Activated T-helper 2 cell treated with anti-CD3 and anti-CD28 coated beads, Interferon-gamma antibody, Interleukin-2, Interleukin-4, amounts not matched to agents 10 μg/mL and 5 μg/mL and 100 μg/mL, durations not matched to agents 14 hours and 24 hours and 36 hours (primary cell): ENCODE results near the gene NKAPL. TPM values are rescaled to one million over a fixed set of nuclear protein-coding genes. Genes with fewer than 3 reads are reported as not detected.

Experiments used
- DNase-seq: peaks from one replicate; pipeline ENCODE4 v3.0.0; 2021; ENCODE audit warnings: low spot score
- H3K27ac Mint-ChIP-seq: one replicate; pipeline ENCODE4 v1.8.0; 2021; ENCODE audit warnings: mixed read lengths
- H3K27me3 Mint-ChIP-seq: one replicate; pipeline ENCODE4 v1.8.0; 2021; ENCODE audit warnings: low read depth, mixed read lengths
- H3K36me3 Mint-ChIP-seq: one replicate; pipeline ENCODE4 v1.8.0; 2021; ENCODE audit warnings: low read depth, mixed read lengths
- H3K4me1 Mint-ChIP-seq: one replicate; pipeline ENCODE4 v1.8.0; 2021; ENCODE audit warnings: low read depth, mixed read lengths
- H3K4me3 Mint-ChIP-seq: one replicate; pipeline ENCODE4 v1.8.0; 2021; ENCODE audit warnings: low read depth, mild to moderate bottlenecking, moderate library complexity, mixed read lengths
- H3K9me3 Mint-ChIP-seq: one replicate; pipeline ENCODE4 v1.8.0; 2021; ENCODE audit warnings: mixed read lengths
- intact Hi-C: fragments of 100-400 bp; cut with micrococcal nuclease; formaldehyde crosslinking; loops from one replicate; pipeline ENCODE4 v1.15.1; 2023
- total RNA-seq: library from RNA; stranded (reverse); gene quantifications from 2 replicates; pipeline ENCODE4 v1.2.3, GENCODE V29; 2022

The NKAPL gene
- total RNA-seq, 1 donor from 2014 or later = not detected

DNA sequence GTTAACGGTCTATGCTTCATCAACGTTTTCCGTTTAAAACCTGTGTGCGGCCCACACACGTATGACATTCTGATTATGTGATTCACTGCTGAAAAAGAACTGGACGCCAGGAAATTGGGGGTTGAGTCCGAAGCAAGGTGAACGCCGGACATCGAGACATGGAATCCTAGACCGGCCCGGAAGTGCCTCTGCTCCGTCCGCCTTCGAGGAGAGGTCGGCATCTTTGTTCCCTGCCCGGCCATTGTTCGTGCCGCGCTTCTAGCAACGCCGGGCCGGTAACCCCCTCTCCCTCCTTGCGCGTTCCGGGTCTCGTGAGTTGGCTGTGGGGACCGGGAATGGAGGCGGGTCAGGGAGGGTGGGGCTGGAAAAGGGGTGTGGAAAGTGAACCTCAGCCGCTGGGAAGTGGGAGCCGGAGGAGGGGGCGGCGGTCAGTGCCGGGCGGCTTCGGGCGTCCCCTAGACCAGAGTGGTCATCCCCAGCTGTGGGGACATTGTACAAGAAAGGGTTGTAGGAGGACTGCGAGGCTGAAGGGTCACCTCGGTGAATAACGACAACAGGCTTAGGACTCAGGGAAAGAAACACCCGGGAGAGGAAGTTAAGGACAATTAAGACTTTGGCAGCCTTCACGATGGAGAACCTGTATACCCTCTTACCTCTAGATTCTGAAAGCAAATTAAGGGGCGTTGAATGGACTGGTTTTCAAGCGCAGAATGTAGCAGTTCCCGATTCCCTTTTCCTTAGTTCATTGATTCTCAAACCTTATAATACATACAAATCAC, 33.9 kb upstream of the NKAPL start, which contains the start of gene ZSCAN9:
TSS of gene ZSCAN9 (plus strand) at position 220 of the 779 bp plus-strand sequence. CDS start 1,810 bp downstream, outside the sequence.
- Mint-ChIP-seq H3K4me3 (peak within 1 kb of the TSS; percentile 88), H3K36me3 (peaks cover 31% of the 10 kb centered on the region), H3K27me3 (peaks cover 16% of the 10 kb centered on the region), H3K4me1 (peaks cover 35% of the 10 kb centered on the region), H3K9me3 (no peaks in the 10 kb centered on the region), H3K27ac (peak within 1 kb of the TSS; percentile 82)
- DNase-seq = no peak
- intact Hi-C loops = loop anchor here (1.0 to 10.0 kb wide), 2 partner anchors 27 to 110 kb away; partner anchors contain the start of genes ZKSCAN4 and ZSCAN31

DNA sequence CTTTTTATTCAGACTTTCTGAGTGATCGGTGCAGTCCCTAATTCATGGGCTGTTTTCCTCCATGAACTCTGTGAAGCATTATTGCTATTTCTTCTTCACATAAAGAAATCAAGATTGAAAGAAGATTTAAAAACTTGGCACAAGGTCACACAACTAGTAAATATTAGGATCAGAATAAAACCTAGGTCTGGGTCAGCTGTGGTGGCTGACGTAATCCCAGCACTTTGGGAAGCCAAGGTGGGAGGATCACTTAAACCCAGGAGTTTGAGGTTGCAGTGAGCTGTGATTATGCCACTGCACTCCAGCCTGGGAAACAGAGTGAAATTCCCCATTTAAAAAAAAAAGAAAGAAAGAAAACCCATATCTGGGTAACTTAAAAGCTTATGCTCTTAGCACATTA, 32.6 kb upstream of the NKAPL start:
- peak overlapping the region; percentile 88 for H3K4me3 Mint-ChIP-seq
- H3K4me1 Mint-ChIP-seq = peaks cover 28% of the 10 kb centered on the region
- peaks cover 9% of the 10 kb centered on the region for H3K27me3 Mint-ChIP-seq
- intact Hi-C loops = loop anchor here (10.0 kb wide), 1 partner anchor 108 kb away; the partner anchor contains the start of gene ZSCAN31
- no peak for DNase-seq
- no peaks in the 10 kb centered on the region for H3K9me3 Mint-ChIP-seq
- H3K36me3 Mint-ChIP-seq = peaks cover 37% of the 10 kb centered on the region
- no peak overlapping the region for H3K27ac Mint-ChIP-seq

DNA sequence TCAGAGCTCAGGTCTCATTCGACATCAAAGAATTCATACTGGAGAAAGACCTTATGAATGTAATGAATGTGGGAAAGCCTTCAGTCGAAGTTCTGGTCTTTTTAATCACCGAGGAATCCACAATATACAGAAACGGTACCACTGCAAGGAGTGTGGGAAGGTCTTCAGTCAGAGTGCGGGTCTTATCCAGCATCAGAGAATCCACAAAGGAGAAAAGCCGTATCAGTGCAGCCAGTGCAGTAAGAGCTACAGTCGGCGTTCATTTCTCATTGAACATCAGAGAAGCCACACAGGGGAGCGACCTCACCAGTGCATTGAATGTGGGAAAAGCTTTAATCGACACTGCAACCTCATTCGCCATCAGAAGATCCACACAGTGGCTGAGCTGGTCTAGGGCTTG, 26.3 kb upstream of the NKAPL start:
- Mint-ChIP-seq H3K9me3 (peaks cover 6% of the 10 kb centered on the region), H3K27me3 (no peaks in the 10 kb centered on the region), H3K4me3 (no peak overlapping the region), H3K27ac (no peak overlapping the region), H3K4me1 (peaks cover 1% of the 10 kb centered on the region), H3K36me3 (peaks cover 57% of the 10 kb centered on the region)
- intact Hi-C loops = no loop called here
- no peak for DNase-seq

DNA sequence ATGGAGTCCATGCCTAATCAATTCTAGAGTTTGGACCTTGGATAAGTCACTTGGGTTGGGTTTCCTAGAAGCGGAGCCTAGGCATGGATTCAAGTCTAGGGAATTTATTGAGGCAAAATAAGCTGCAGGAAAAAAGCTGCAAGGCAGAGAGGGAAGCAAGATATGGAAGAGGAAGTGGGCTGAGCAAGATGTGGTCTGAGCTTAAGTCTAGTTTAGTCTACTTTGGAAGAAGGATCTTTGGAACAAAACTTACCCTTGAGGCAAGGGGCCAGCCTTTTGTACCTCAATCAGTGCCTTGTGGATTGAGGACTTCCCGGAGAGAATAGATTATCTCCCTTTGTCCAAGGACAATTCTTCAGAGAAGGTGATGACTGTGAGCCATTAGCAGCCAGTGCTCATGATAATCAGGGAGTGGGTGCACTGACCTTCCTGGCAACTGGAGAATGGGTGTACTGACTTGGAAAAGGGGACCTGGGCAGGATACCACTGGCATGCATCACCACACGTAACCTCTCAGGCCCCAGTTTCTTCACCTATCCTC, 23.1 kb upstream of the NKAPL start:
- no peak for DNase-seq
- Mint-ChIP-seq H3K36me3 (peaks cover 36% of the 10 kb centered on the region), H3K4me1 (no peaks in the 10 kb centered on the region), H3K27me3 (no peaks in the 10 kb centered on the region), H3K4me3 (no peak overlapping the region), H3K27ac (no peak overlapping the region), H3K9me3 (peaks cover 6% of the 10 kb centered on the region)
- intact Hi-C loops = no loop called here

DNA sequence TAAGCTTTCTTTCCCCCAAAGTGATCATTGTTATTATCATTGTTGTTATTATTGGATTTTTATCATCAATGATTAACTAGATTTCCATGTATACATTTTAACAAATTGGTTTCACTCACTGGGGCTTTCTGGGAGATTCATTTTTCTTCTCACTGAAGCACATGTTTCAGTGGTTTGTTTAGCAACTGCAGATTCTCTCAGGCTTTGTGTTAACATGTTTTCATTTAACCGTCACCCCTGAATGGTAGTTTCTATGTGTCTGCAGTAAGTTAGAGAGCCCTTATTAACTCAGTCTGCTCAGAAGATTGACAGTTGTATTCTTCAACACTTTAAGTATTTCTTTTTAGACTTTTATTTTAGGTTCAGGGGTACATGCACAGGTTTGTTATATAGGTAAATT, 19.5 kb upstream of the NKAPL start:
- H3K27ac Mint-ChIP-seq = no peak overlapping the region
- H3K36me3 Mint-ChIP-seq = peaks cover 27% of the 10 kb centered on the region
- intact Hi-C loops = no loop called here
- no peaks in the 10 kb centered on the region for H3K4me1 Mint-ChIP-seq
- no peaks in the 10 kb centered on the region for H3K27me3 Mint-ChIP-seq
- no peak overlapping the region for H3K4me3 Mint-ChIP-seq
- no peaks in the 10 kb centered on the region for H3K9me3 Mint-ChIP-seq
- no peak for DNase-seq

DNA sequence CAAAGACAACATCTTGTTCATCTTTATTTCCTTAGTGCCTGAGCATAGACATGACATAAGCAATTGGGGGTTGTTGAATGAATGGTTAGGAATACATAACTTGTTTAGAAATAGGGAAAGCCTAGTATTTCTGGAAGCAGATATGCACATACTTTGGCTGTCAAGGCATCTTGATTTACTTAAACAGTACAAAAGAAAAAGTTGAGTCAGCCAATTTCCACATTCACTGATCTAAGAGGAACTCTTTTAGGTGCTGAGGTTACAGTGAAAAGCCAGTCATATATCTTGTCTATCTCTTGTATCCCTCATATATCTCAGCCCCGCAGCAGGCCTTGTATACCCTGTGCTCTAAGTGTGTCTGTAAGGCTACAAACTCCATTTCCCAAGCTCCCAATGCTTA, 18.6 kb upstream of the NKAPL start:
- Mint-ChIP-seq H3K9me3 (no peaks in the 10 kb centered on the region), H3K4me1 (no peaks in the 10 kb centered on the region), H3K4me3 (no peak overlapping the region), H3K27me3 (no peaks in the 10 kb centered on the region), H3K36me3 (peaks cover 29% of the 10 kb centered on the region), H3K27ac (no peak overlapping the region)
- no peak for DNase-seq
- intact Hi-C loops = no loop called here

DNA sequence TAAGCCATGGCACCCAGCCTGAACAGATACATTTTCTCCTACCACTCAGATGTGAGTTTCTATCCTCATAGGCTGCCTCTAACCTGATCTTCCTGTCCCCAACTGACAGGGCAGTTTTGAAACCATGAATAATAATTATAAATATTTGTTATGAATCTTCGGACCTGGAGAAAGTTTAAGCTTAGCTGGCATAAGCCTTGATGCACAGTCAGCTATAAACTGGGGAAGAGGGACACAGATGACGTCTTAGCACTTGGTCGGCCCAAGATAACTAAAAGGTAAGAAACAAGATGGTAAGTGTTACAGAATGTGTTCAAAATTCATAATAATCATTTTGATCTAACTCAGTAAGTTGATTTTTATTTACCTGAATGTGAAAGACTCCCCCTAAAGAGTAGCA, 15.2 kb upstream of the NKAPL start:
- DNase-seq = no peak
- Mint-ChIP-seq H3K4me1 (no peaks in the 10 kb centered on the region), H3K4me3 (no peak overlapping the region), H3K9me3 (no peaks in the 10 kb centered on the region), H3K36me3 (peaks cover 58% of the 10 kb centered on the region), H3K27me3 (no peaks in the 10 kb centered on the region), H3K27ac (no peak overlapping the region)
- intact Hi-C loops = no loop called here

DNA sequence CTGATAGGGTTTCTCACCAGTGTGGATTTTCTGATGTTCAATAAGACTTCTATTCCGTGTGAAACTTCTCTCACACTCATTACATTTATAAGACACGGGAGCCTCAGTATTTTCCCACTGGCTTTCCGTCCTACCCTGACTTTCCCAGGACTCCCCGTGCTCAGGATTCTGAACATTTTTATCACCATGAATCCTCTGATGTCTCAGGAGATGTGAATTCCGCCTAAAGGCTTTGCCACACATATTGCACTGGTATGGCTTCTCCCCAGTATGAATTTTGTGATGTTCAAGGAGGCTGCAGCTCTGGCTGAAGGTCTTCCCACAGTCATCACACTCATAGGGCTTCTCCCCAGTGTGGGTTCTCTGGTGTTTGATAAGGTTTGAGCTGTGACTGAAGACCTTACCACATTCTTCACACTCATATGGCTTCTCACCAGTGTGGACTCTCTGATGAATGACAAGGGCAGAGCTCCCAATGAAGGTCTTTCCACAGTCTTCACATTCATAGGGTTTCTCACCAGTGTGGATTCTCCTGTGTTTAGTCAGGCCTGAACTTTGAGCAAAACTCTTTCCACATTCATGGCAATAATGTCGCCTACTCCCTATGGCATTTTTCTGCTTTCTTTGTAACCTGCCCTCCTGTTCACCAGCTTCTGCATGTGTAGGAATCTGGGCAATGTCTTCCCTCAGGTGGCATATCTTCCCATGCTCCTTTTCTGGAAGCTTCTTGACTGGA, 13.7 kb upstream of the NKAPL start:
- intact Hi-C loops = no loop called here
- Mint-ChIP-seq H3K27ac (no peak overlapping the region), H3K27me3 (no peaks in the 10 kb centered on the region), H3K4me1 (peaks cover 4% of the 10 kb centered on the region), H3K9me3 (no peaks in the 10 kb centered on the region), H3K4me3 (no peak overlapping the region), H3K36me3 (peaks cover 63% of the 10 kb centered on the region)
- no peak for DNase-seq

DNA sequence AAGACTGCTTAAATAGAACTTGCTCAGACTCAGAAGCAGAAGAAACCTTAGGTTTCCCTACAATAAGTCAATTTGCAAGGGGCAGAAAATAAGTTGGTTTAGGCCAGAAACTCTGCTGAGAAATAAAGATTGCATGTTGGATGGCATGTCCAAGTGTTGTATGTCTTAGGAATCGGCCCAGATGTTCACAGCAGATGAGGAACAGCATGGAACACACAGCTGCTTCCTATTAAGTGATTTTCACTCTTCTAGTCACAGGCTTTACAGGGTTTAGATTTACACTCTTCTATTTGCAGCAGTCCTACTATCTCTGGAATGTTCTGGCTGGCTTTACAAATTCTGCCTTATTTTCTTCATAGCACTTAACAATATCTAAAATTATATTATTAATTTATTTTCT, 10.2 kb upstream of the NKAPL start:
- Mint-ChIP-seq H3K4me3 (no peak overlapping the region), H3K27ac (no peak overlapping the region), H3K4me1 (peaks cover 13% of the 10 kb centered on the region), H3K36me3 (peaks cover 56% of the 10 kb centered on the region), H3K9me3 (no peaks in the 10 kb centered on the region), H3K27me3 (no peaks in the 10 kb centered on the region)
- no peak for DNase-seq
- intact Hi-C loops = no loop called here

DNA sequence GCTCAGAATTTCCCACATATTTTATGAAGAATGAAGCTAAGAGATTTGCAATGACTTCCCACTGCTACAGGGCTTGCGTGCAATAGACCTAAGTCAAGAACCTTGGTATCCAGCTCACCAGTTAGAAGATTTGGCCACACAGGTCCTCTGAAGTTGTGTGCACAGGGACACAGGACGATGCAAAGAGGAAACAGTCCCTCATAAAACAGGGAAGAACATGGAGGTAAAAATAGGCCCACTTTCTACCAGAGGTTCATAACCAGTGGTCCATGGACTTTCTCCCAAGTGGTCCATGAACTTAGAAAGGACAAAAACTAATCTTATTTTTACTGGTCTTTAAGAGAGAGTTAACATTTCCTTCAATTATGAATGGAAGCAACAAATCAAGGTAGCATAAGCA, 8.3 kb upstream of the NKAPL start:
- H3K27me3 Mint-ChIP-seq = no peaks in the 10 kb centered on the region
- H3K4me3 Mint-ChIP-seq = peak overlapping the region; percentile 79
- H3K36me3 Mint-ChIP-seq = peaks cover 38% of the 10 kb centered on the region
- H3K27ac Mint-ChIP-seq = no peak overlapping the region
- H3K4me1 Mint-ChIP-seq = peaks cover 13% of the 10 kb centered on the region
- DNase-seq = no peak
- intact Hi-C loops = no loop called here
- H3K9me3 Mint-ChIP-seq = no peaks in the 10 kb centered on the region

DNA sequence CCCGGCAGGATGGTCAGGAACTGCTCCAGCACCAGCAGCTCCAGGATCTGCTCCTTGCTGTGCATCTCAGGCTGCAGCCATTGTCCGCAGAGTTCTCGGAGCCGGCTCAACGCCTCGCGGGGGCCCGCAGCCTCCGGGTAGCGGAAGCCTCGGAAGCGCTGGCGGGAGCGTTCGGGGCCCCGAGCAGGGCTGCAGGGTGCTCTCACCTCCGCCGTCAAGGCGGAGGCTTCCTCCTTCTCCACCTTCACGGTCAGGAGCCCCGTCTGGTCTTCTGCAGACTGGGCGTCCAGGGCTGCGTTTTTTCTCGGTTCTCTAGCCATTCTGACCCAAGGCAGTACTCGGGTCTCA, 7.5 kb upstream of the NKAPL start:
- H3K36me3 Mint-ChIP-seq = peaks cover 29% of the 10 kb centered on the region
- H3K27me3 Mint-ChIP-seq = no peaks in the 10 kb centered on the region
- intact Hi-C loops = loop anchor here (1.0 to 2.0 kb wide), 5 partner anchors 16 to 115 kb away; partner anchors contain the start of genes PGBD1, ZSCAN26 and ZSCAN9
- no peaks in the 10 kb centered on the region for H3K9me3 Mint-ChIP-seq
- H3K4me1 Mint-ChIP-seq = peaks cover 13% of the 10 kb centered on the region
- H3K4me3 Mint-ChIP-seq = peak overlapping the region; percentile 98
- DNase-seq = peak; percentile 31
- peak overlapping the region; percentile 78 for H3K27ac Mint-ChIP-seq

DNA sequence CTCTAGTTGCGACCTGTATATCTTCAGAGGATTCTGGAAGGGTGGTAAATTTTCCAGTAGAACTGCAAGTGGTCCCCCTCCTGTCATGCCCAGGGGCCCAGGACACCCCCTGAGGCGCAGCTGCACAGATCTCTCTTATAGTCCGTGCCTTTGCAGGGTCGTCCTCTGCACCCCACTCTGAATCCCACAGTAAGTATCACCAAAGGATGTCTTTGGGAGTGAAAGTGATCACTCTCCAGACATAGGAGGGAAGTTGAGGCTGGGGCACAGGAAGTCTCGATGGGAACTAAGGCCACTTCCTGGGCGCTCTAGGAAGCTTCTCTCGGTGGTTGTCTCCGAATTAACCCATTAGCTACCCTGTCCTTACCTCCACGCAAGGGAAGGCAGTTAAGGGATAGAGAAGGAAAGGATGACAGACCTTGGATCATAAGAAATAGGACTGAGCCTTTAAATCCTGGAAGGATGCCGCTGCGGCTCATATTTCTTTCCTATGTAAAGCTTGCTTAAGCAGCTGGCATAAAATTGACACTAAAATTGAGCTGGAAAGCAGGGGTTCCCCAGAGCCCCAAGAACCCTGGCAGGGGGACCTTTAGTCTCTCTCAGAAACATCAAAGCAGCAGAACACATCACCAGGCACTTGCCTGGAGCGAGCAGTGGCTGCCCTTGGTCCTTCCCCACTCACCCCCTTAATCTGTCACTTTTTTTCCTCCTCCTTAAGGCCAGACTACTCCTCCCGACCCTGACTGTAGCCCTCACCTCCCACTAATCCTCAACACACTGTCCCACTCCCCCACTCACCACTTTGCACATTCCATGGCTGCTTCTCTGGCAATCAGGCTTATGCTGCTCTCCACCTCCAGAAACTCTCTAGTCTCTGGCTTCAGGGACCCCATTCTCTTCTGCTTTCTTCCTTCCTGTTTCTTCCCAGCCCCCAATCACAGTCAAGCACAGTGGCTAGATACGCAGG, 6.8 kb upstream of the NKAPL start, which contains the start of gene ZKSCAN4:
TSS of gene ZKSCAN4 (minus strand) at position 261 of the 967 bp plus-strand sequence. CDS start 289 bp downstream, outside the sequence.
- Mint-ChIP-seq H3K36me3 (peaks cover 23% of the 10 kb centered on the region), H3K4me3 (peak within 1 kb of the TSS; percentile 98), H3K4me1 (peaks cover 13% of the 10 kb centered on the region), H3K27me3 (no peaks in the 10 kb centered on the region), H3K9me3 (no peaks in the 10 kb centered on the region), H3K27ac (peak within 1 kb of the TSS; percentile 78)
- intact Hi-C loops = loop anchor here (1.0 to 2.0 kb wide), 5 partner anchors 15 to 115 kb away; partner anchors contain the start of genes PGBD1, ZSCAN26 and ZSCAN9
- peak; percentile 67 for DNase-seq
